CD14-positive monocyte (primary cell): ENCODE measurements around the gene ARSK. TPM values are rescaled to one million over a fixed set of nuclear protein-coding genes. Genes with fewer than 3 reads are reported as not detected.

ENCODE experiments used
- DNase-seq, 3 donors: peaks; one replicate each; pipeline ENCODE4 v3.0.0-alpha.2; 2011 to 2022
- H2AFZ ChIP-seq: 2 replicates; pipeline ENCODE4 v1.6.0; 2012; ENCODE audit warnings: mild to moderate bottlenecking, low read depth, low read length, inconsistent platforms; ENCODE audit not compliant: insufficient read depth, poor library complexity, severe bottlenecking
- H3K27ac ChIP-seq, 2 donors: 1 replicate in 1 of 2; 2 replicates in 1 of 2; pipeline ENCODE4 v1.5.1; 2012 to 2013; ENCODE audit warnings: low read length in 2 of 2, control low read depth in 1 of 2, inconsistent platforms in 1 of 2, low read depth in 1 of 2, mild to moderate bottlenecking in 1 of 2
- H3K27me3 ChIP-seq, 2 donors: one replicate each; pipeline versions ENCODE4 v1.6.0 to v1.6.1; 2011 to 2013; ENCODE audit warnings: low read length in 2 of 2; ENCODE audit not compliant: control insufficient read depth in 2 of 2, insufficient read depth in 2 of 2
- H3K36me3 ChIP-seq, 2 donors: replicated peaks in 1 of 2; 1 replicate in 1 of 2; 2 replicates in 1 of 2; pipeline versions ENCODE4 v1.5.1 to v1.6.1; 2012 to 2013; ENCODE audit warnings: low read length in 2 of 2, control low read depth in 1 of 2, inconsistent platforms in 1 of 2, mild to moderate bottlenecking in 1 of 2; ENCODE audit not compliant: insufficient read depth in 2 of 2, control insufficient read depth in 1 of 2
- H3K4me1 ChIP-seq, 2 donors: 1 replicate in 1 of 2; 2 replicates in 1 of 2; pipeline versions ENCODE4 v1.5.1 to v1.6.1; 2012 to 2013; ENCODE audit warnings: low read length in 2 of 2, control low read depth in 1 of 2, inconsistent platforms in 1 of 2, mild to moderate bottlenecking in 1 of 2, moderate library complexity in 1 of 2; ENCODE audit not compliant: insufficient read depth in 2 of 2, control insufficient read depth in 1 of 2
- H3K4me2 ChIP-seq: replicated peaks from 2 replicates; pipeline ENCODE3; 2012; ENCODE audit warnings: low read length, moderate library complexity, mild to moderate bottlenecking; ENCODE audit not compliant: poor library complexity, severe bottlenecking; ENCODE audit errors: extremely low read depth
- H3K4me3 ChIP-seq, 3 experiments: fragments of 200-600 bp in 1 of 3; sonication (generic) in 1 of 3; replicated peaks in 1 of 3; 1 replicate in 2 of 3; 2 replicates in 1 of 3; pipeline ENCODE4 v1.5.1; 2011 to 2013; ENCODE audit warnings: low read length in 3 of 3, mild to moderate bottlenecking in 3 of 3, control low read depth in 2 of 3, low read depth in 2 of 3, inconsistent platforms in 1 of 3, moderate library complexity in 1 of 3
- H3K79me2 ChIP-seq: 2 replicates; pipeline ENCODE4 v1.6.0; 2012; ENCODE audit warnings: mild to moderate bottlenecking, control low read depth, inconsistent platforms, low read length, moderate library complexity; ENCODE audit not compliant: insufficient read depth
- H3K9ac ChIP-seq: 2 replicates; pipeline ENCODE4 v1.6.0; 2017; ENCODE audit warnings: low read length, mild to moderate bottlenecking; ENCODE audit not compliant: insufficient read depth, poor library complexity, severe bottlenecking
- H3K9me3 ChIP-seq, 2 donors: replicated peaks in 1 of 2; 1 replicate in 1 of 2; 2 replicates in 1 of 2; pipeline versions ENCODE4 v1.5.1 to v1.6.1; 2012 to 2013; ENCODE audit warnings: low read length in 2 of 2, control low read depth in 1 of 2; ENCODE audit not compliant: control insufficient read depth in 1 of 2, insufficient read depth in 1 of 2
- H4K20me1 ChIP-seq: 2 replicates; pipeline ENCODE4 v1.6.0; 2012; ENCODE audit warnings: mild to moderate bottlenecking, low read length, control low read depth, moderate library complexity; ENCODE audit not compliant: insufficient read depth
- H3K27ac Mint-ChIP-seq, 7 donors: one replicate each; pipeline ENCODE4 v1.8.0; 2020; ENCODE audit warnings: mild to moderate bottlenecking in 7 of 7, mixed read lengths in 7 of 7, moderate library complexity in 6 of 7, inconsistent platforms in 2 of 7
- H3K27me3 Mint-ChIP-seq, 3 donors: one replicate each; pipeline ENCODE4 v1.8.0; 2021 to 2022; ENCODE audit warnings: low read depth in 3 of 3, mild to moderate bottlenecking in 3 of 3, mixed read lengths in 3 of 3, moderate library complexity in 3 of 3, inconsistent platforms in 1 of 3
- H3K36me3 Mint-ChIP-seq, 2 donors: one replicate each; pipeline ENCODE4 v1.8.0; 2020; ENCODE audit warnings: mixed read lengths in 2 of 2, inconsistent platforms in 1 of 2, mild to moderate bottlenecking in 1 of 2
- H3K4me1 Mint-ChIP-seq: one replicate; pipeline ENCODE4 v1.8.0; 2020; ENCODE audit warnings: mild to moderate bottlenecking, mixed read lengths
- H3K4me3 Mint-ChIP-seq, 2 donors: one replicate each; pipeline ENCODE4 v1.8.0; 2020; ENCODE audit warnings: mild to moderate bottlenecking in 2 of 2, mixed read lengths in 2 of 2, moderate library complexity in 1 of 2
- H3K9me3 Mint-ChIP-seq, 7 donors: one replicate each; pipeline ENCODE4 v1.8.0; 2020 to 2022; ENCODE audit warnings: mixed read lengths in 7 of 7, mild to moderate bottlenecking in 6 of 7, moderate library complexity in 6 of 7, inconsistent platforms in 2 of 7
- CTCF ChIP-seq: fragments of 200-600 bp; IDR thresholded peaks from one replicate; pipeline ENCODE4 v1.8.0; 2022; ENCODE audit warnings: antibody characterized with exemption, mild to moderate bottlenecking
- WGBS: methylation state at CpG from one replicate; pipeline ENCODE4 v1.1.5; 2013; ENCODE audit warnings: missing lambda C conversion rate; ENCODE audit not compliant: insufficient coverage; 5-methylcytosine and 5-hydroxymethylcytosine counted together
- intact Hi-C, 2 donors: fragments of 100-400 bp; cut with micrococcal nuclease; formaldehyde crosslinking; loops; one replicate each; pipeline versions ENCODE4 v1.15.0 to v1.15.1; 2023
- polyA plus RNA-seq, 3 donors: library from polyadenylated mRNA; depleted of rRNA in 1 of 3; unstranded in 2 of 3; stranded (reverse) in 1 of 3; fragments of 300-500 nt in 2 of 3; fragments of >200 nt in 1 of 3; fragmentation: Illumina TruSeq in 2 of 3; gene quantifications; 1 replicate in 2 of 3; 2 replicates in 1 of 3; pipeline ENCODE4 v1.2.3, GENCODE V29; 2012 to 2021

The ARSK gene
- polyA plus RNA-seq, 3 donors: 0.67 to 1.3 (median 1.3) TPM

- peaks cover 71 to 78% of the 10 kb centered on the region in 2 donors for H3K36me3 Mint-ChIP-seq
- WGBS: 100% methylated on average over 1 of the region's 1 CpG
These were observed 34.7 kb upstream of the ARSK start for GRCh38 chr5:95520206-95520605.

GRCh38 chr5:95524423-95524822 lies 30.5 kb upstream of the ARSK start:
- Histone ChIP-seq H4K20me1 (no peaks in the 10 kb centered on the region), H3K9ac (no peak overlapping the region), H3K4me2 (no peak overlapping the region), H2AFZ (no peak overlapping the region), H3K27ac (no peak overlapping the region), H3K79me2 (no peaks in the 10 kb centered on the region), H3K4me1 (no peaks in the 10 kb centered on the region), H3K9me3 (no peaks in the 10 kb centered on the region), H3K36me3 (peaks cover 73 to 95% of the 10 kb centered on the region in 2 donors), H3K27me3 (no peaks in the 10 kb centered on the region), H3K4me3 (no peak overlapping the region)
- WGBS: no CpG with 5 or more reads among the region's 2 CpGs
- no peaks in the 10 kb centered on the region for H3K27me3 Mint-ChIP-seq
- no peak for DNase-seq
- intact Hi-C loops: no loop called here
- H3K4me3 Mint-ChIP-seq: no peak overlapping the region
- no peak overlapping the region for H3K27ac Mint-ChIP-seq
- H3K4me1 Mint-ChIP-seq: no peaks in the 10 kb centered on the region
- no peaks in the 10 kb centered on the region for H3K9me3 Mint-ChIP-seq
- H3K36me3 Mint-ChIP-seq: peaks cover 73 to 91% of the 10 kb centered on the region in 2 donors
- TF ChIP-seq CTCF: no peak

More at GRCh38 chr5:95520206-95520605, 34.7 kb upstream of the ARSK start:
- no peaks in the 10 kb centered on the region for H3K9me3 Mint-ChIP-seq
- no peaks in the 10 kb centered on the region for H3K27me3 Mint-ChIP-seq
- no peak for DNase-seq
- no peak overlapping the region for H2AFZ ChIP-seq
- intact Hi-C loops: no loop called here
- H4K20me1 ChIP-seq: no peaks in the 10 kb centered on the region
- H3K9me3 ChIP-seq: no peaks in the 10 kb centered on the region
- H3K9ac ChIP-seq: no peak overlapping the region
- H3K36me3 ChIP-seq: peaks cover 74 to 96% of the 10 kb centered on the region in 2 donors
- no peaks in the 10 kb centered on the region for H3K4me1 ChIP-seq
- no peaks in the 10 kb centered on the region for H3K79me2 ChIP-seq
- no peaks in the 10 kb centered on the region for H3K27me3 ChIP-seq
- H3K4me1 Mint-ChIP-seq: no peaks in the 10 kb centered on the region
- H3K27ac Mint-ChIP-seq: no peak overlapping the region
- H3K4me3 ChIP-seq: no peak overlapping the region
- H3K27ac ChIP-seq: no peak overlapping the region
- no peak for TF ChIP-seq CTCF
- H3K4me3 Mint-ChIP-seq: no peak overlapping the region
- no peak overlapping the region for H3K4me2 ChIP-seq
